IPS DF 19.7 (cell line): ENCODE data around the gene DHTKD1.

Experiments
- DNase-seq: peaks from one replicate; pipeline ENCODE4 v3.0.0-alpha.2; 2013; ENCODE audit warnings: low read depth, low spot score

Gene DHTKD1

GRCh38 chr10:12068449-12069269 lies at the start of gene DHTKD1:
TSS of gene DHTKD1 (plus strand) at chr10:12068954. CDS start at chr10:12069034, 80 bp downstream.
- peak; percentile 91 for DNase-seq

- DNase-seq: no peak
Measured at GRCh38 chr10:12019283-12019971, 49.3 kb upstream of the DHTKD1 start.

GRCh38 chr10:12020574-12020973 lies 48.2 kb upstream of the DHTKD1 start:
- DNase-seq: no peak

GRCh38 chr10:12022580-12023257 lies 46.0 kb upstream of the DHTKD1 start:
- no peak for DNase-seq

- DNase-seq: no peak
Measured at GRCh38 chr10:12025591-12025990, 43.2 kb upstream of the DHTKD1 start.

GRCh38 chr10:12027539-12027938 lies 41.2 kb upstream of the DHTKD1 start:
- DNase-seq: no peak

GRCh38 chr10:12031404-12031803 lies 37.4 kb upstream of the DHTKD1 start:
- DNase-seq: no peak

- no peak for DNase-seq
Measured at GRCh38 chr10:12036073-12036655, 32.6 kb upstream of the DHTKD1 start.

GRCh38 chr10:12041766-12042408 lies 26.9 kb upstream of the DHTKD1 start:
- no peak for DNase-seq

- no peak for DNase-seq
Measured at GRCh38 chr10:12042409-12042796, 26.4 kb upstream of the DHTKD1 start.

- peak; percentile 90 for DNase-seq
Measured at GRCh38 chr10:12042797-12043651, 25.7 kb upstream of the DHTKD1 start, which contains the start of gene UPF2. TSS of gene UPF2 (minus strand) at chr10:12042809. CDS start at chr10:12035423, 7,386 bp downstream.

- no peak for DNase-seq
Measured at GRCh38 chr10:12045596-12045995, 23.2 kb upstream of the DHTKD1 start.

GRCh38 chr10:12048547-12048946 lies 20.2 kb upstream of the DHTKD1 start:
- no peak for DNase-seq

GRCh38 chr10:12050528-12050927 lies 18.2 kb upstream of the DHTKD1 start:
- DNase-seq: no peak

- DNase-seq: no peak
Measured at GRCh38 chr10:12051241-12051640, 17.5 kb upstream of the DHTKD1 start.

GRCh38 chr10:12055732-12056131 lies 13.0 kb upstream of the DHTKD1 start:
- DNase-seq: no peak

GRCh38 chr10:12056748-12057147 lies 12.0 kb upstream of the DHTKD1 start:
- DNase-seq: no peak

GRCh38 chr10:12061124-12061523 lies 7.6 kb upstream of the DHTKD1 start:
- DNase-seq: no peak

- DNase-seq: no peak
Measured at GRCh38 chr10:12062754-12063482, 5.8 kb upstream of the DHTKD1 start.

GRCh38 chr10:12063483-12063818 lies 5.3 kb upstream of the DHTKD1 start:
- DNase-seq: no peak
